ENCODE measurements around the gene OR2B6. TPM values are rescaled to one million over a fixed set of nuclear protein-coding genes. Genes with fewer than 3 reads are reported as not detected.

Gene OR2B6
- total RNA-seq, 1 experiment from 2014 or later, result not detected

- ChIA-PET POLR2A (no interaction called here), CTCF (no interaction called here)
- no peak overlapping the region for H3K4me3 Mint-ChIP-seq
- H3K27ac Mint-ChIP-seq, result no peak overlapping the region
- H3K4me1 Mint-ChIP-seq, result no peaks in the 10 kb centered on the region
- TF ChIP-seq GRHL2 (CRISPR knock-in tag; IDR thresholded peaks at IDR 0.05; ENCODE audit: insufficient replicate concordance, severe bottlenecking), result no peak
- no peak for TF ChIP-seq IRF2 (CRISPR knock-in tag; IDR thresholded peaks at IDR 0.05; ENCODE audit: borderline replicate concordance, low read depth)
- TF ChIP-seq AFF4 (CRISPR knock-in tag; IDR thresholded peaks at IDR 0.05; ENCODE audit: borderline replicate concordance), result no peak
- TF ChIP-seq FOXK1 (CRISPR knock-in tag; IDR thresholded peaks at IDR 0.05), result no peak
- no peak for TF ChIP-seq FOXP1 (CRISPR knock-in tag; IDR thresholded peaks at IDR 0.05; ENCODE audit: borderline replicate concordance)
- no peak for TF ChIP-seq ZNF263 (CRISPR knock-in tag; IDR thresholded peaks at IDR 0.05; ENCODE audit: low read depth)
- TF ChIP-seq NFYB (CRISPR knock-in tag; conservative IDR thresholded peaks at IDR 0.05; ENCODE audit: low read depth), result no peak
- no peak for TF ChIP-seq MXD4 (CRISPR knock-in tag; IDR thresholded peaks at IDR 0.05; ENCODE audit: borderline replicate concordance)
- no peak for TF ChIP-seq JUN (CRISPR knock-in tag; IDR thresholded peaks at IDR 0.05)
- TF ChIP-seq NFE2L1 (CRISPR knock-in tag; IDR thresholded peaks at IDR 0.05), result no peak
- no peak for TF ChIP-seq ZNF219 (CRISPR knock-in tag; IDR thresholded peaks at IDR 0.05; ENCODE audit: borderline replicate concordance)
- TF ChIP-seq SMAD4 (CRISPR knock-in tag; IDR thresholded peaks at IDR 0.05), result no peak
- TF ChIP-seq TP53 (CRISPR knock-in tag; IDR thresholded peaks at IDR 0.05), result no peak
- no peak for TF ChIP-seq ATF1 (CRISPR knock-in tag; IDR thresholded peaks at IDR 0.05)
- no peak for TF ChIP-seq ZNF317 (CRISPR knock-in tag; IDR thresholded peaks at IDR 0.05; ENCODE audit: borderline replicate concordance, low read depth)
- no peak for TF ChIP-seq OVOL2 (CRISPR knock-in tag; IDR thresholded peaks at IDR 0.05; ENCODE audit: borderline replicate concordance)
- H3K9me3 Mint-ChIP-seq, result no peaks in the 10 kb centered on the region
- no peak for DNase-seq (ENCODE audit: low spot score)
- ATAC-seq, result no peak
- peaks cover 23% of the 10 kb centered on the region for H3K27me3 Mint-ChIP-seq (ENCODE audit: low read depth)
- no peaks in the 10 kb centered on the region for H3K36me3 Mint-ChIP-seq
Observed at GRCh38 chr6:27994616-27995015, 37.6 kb downstream of the OR2B6 start.

- peaks cover 26% of the 10 kb centered on the region for H3K4me1 Mint-ChIP-seq
- DNase-seq (ENCODE audit: low spot score), result no peak
- ATAC-seq, result no peak
- CTCF ChIA-PET, result no interaction called here
- H3K4me3 Mint-ChIP-seq, result no peak overlapping the region
- peaks cover 5% of the 10 kb centered on the region for H3K27me3 Mint-ChIP-seq (ENCODE audit: low read depth)
- POLR2A ChIA-PET, result no interaction called here
- H3K9me3 Mint-ChIP-seq, result no peaks in the 10 kb centered on the region
- no peaks in the 10 kb centered on the region for H3K36me3 Mint-ChIP-seq
- no peak overlapping the region for H3K27ac Mint-ChIP-seq
- TF ChIP-seq ZNF121 (CRISPR knock-in tag; IDR thresholded peaks at IDR 0.05) (no peak), SP1 (CRISPR knock-in tag; conservative IDR thresholded peaks at IDR 0.05) (no peak), NFE2L1 (CRISPR knock-in tag; IDR thresholded peaks at IDR 0.05) (no peak), ZBTB43 (CRISPR knock-in tag; IDR thresholded peaks at IDR 0.05) (no peak), ZNF281 (CRISPR knock-in tag; IDR thresholded peaks at IDR 0.05) (no peak), FOXK1 (CRISPR knock-in tag; IDR thresholded peaks at IDR 0.05) (no peak), CDX4 (CRISPR knock-in tag; IDR thresholded peaks at IDR 0.05; ENCODE audit: borderline replicate concordance) (no peak), TCF7 (CRISPR knock-in tag; IDR thresholded peaks at IDR 0.05; ENCODE audit: low read depth) (no peak), HMGA2 (CRISPR knock-in tag; IDR thresholded peaks at IDR 0.05) (no peak), ATF3 (CRISPR knock-in tag; conservative IDR thresholded peaks at IDR 0.05) (no peak), USF1 (CRISPR knock-in tag; IDR thresholded peaks at IDR 0.05) (no peak), IRF2 (CRISPR knock-in tag; IDR thresholded peaks at IDR 0.05; ENCODE audit: borderline replicate concordance, low read depth) (no peak)
Observed at GRCh38 chr6:28000351-28001045, 43.5 kb downstream of the OR2B6 start.
